Endodermal cell (in vitro differentiated cells): ENCODE data around the gene RPL27. TPM values are rescaled to one million over a fixed set of nuclear protein-coding genes. Genes with fewer than 3 reads are reported as not detected.

ENCODE experiments used
- DNase-seq: peaks from one replicate; pipeline ENCODE4 v3.0.0-alpha.2; 2017
- H3K27ac ChIP-seq: 2 replicates; pipeline ENCODE4 v1.5.1; 2013; ENCODE audit warnings: mild to moderate bottlenecking, low read depth, low read length, moderate library complexity
- H3K27me3 ChIP-seq: 2 replicates; pipeline ENCODE4 v1.6.1; 2013; ENCODE audit warnings: mild to moderate bottlenecking, low read length, moderate library complexity; ENCODE audit not compliant: insufficient read depth, control insufficient read depth, poor library complexity, severe bottlenecking
- H3K36me3 ChIP-seq: 2 replicates; pipeline ENCODE4 v1.7.0; 2013; ENCODE audit warnings: mild to moderate bottlenecking, low read length, moderate library complexity; ENCODE audit not compliant: control insufficient read depth, insufficient read depth
- H3K4me1 ChIP-seq: one replicate; pipeline ENCODE4 v1.7.0; 2013; ENCODE audit warnings: low read length; ENCODE audit not compliant: control insufficient read depth, insufficient read depth
- H3K4me3 ChIP-seq: 2 replicates; pipeline ENCODE4 v1.5.1; 2013; ENCODE audit warnings: mild to moderate bottlenecking, low read length, moderate library complexity
- H3K9ac ChIP-seq: 2 replicates; pipeline ENCODE4 v1.6.1; 2013; ENCODE audit warnings: mild to moderate bottlenecking, low read length, moderate library complexity; ENCODE audit not compliant: poor library complexity, severe bottlenecking; ENCODE audit errors: extremely low read depth
- H3K9me3 ChIP-seq: 2 replicates; pipeline ENCODE4 v1.6.1; 2013; ENCODE audit warnings: mild to moderate bottlenecking, low read length, moderate library complexity; ENCODE audit not compliant: control insufficient read depth
- H3K27ac Mint-ChIP-seq: 2 replicates; pipeline ENCODE4 v1.8.0; 2020; ENCODE audit warnings: mixed read lengths
- H3K27me3 Mint-ChIP-seq: 2 replicates; pipeline ENCODE4 v1.8.0; 2021; ENCODE audit warnings: mild to moderate bottlenecking, mixed read lengths; ENCODE audit not compliant: insufficient read depth
- H3K36me3 Mint-ChIP-seq: 2 replicates; pipeline ENCODE4 v1.8.0; 2020; ENCODE audit warnings: low read depth, mixed read lengths
- H3K4me1 Mint-ChIP-seq: 2 replicates; pipeline ENCODE4 v1.8.0; 2020; ENCODE audit warnings: mixed read lengths
- H3K4me3 Mint-ChIP-seq: 2 replicates; pipeline ENCODE4 v1.8.0; 2020; ENCODE audit warnings: mild to moderate bottlenecking, moderate library complexity, mixed read lengths
- H3K9me3 Mint-ChIP-seq: 2 replicates; pipeline ENCODE4 v1.8.0; 2020; ENCODE audit warnings: mild to moderate bottlenecking, mixed read lengths
- WGBS, 2 experiments: methylation state at CpG; one replicate each; pipeline versions ENCODE4 v1.1.5 to v1.1.7; 2013; ENCODE audit warnings: missing lambda C conversion rate in 2 of 2, mixed read lengths in 1 of 2; ENCODE audit not compliant: insufficient coverage in 1 of 2, insufficient read length in 1 of 2; 5-methylcytosine and 5-hydroxymethylcytosine counted together
- total RNA-seq, 2 donors: library from RNA; stranded (reverse); fragmentation: NEBNext Ultra II Directional in 1 of 2; extraction: Animal tissue kit (Norgen Biotek cat#: 25700) in 1 of 2; gene quantifications; 2 replicates in 1 of 2; 3 replicates in 1 of 2; pipeline ENCODE4 v1.2.1, GENCODE V29; 2021
- TF ChIP-seq, protein P1 (sequence below): fragments of 200-600 bp; sonication (generic); conservative IDR thresholded peaks from 2 replicates; pipeline ENCODE4 v1.5.0; 2021; ENCODE audit warnings: antibody characterized with exemption, mild to moderate bottlenecking

Gene RPL27
- total RNA-seq, 2 donors from 2014 or later: 1,077 to 1,196 TPM

DNA sequence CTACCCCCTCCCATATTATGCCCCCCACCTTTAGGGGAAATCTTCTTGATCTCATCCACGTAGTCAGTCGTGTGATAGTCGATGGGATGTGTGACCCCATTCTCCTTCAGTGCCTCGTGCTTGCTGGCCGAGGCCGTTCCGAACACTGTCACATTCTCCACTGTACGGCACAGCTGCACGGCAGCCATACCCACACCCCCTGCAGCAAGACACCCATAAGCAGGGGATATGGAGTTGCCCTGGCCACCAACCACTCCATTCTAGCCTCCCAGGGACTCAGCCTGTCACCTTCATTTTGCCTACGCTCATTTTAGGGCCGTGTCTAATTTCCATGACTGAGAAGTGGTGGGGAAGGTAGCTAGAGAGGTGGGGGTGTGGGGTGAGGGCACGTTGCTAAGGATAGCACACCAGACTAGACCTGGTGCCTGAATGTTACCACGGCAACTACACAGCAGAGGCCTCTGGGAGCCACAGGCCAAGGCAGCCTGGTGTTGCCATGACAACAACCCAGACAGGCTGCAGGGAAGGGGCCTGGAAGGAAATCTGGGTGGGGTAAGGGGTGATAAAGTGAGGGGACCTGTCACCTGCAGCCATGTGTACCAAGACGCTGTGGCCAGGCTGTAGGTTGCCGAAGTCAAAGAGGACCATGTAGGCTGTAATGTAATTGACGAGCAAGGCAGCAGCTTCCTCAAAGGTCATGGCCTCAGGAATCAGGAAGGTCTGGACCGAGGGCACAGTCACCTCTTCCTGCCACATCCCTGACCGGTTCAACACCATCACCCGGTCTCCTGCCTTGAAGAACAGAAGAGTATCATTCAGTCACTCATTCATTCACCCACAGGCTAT, 20.0 kb downstream of the RPL27 start:
- Histone ChIP-seq H3K9me3 (no peaks in the 10 kb centered on the region), H3K4me3 (no peak overlapping the region), H3K27ac (peak overlapping the region; percentile 74), H3K4me1 (peaks cover 12% of the 10 kb centered on the region), H3K9ac (no peak overlapping the region), H3K36me3 (peaks cover 53% of the 10 kb centered on the region), H3K27me3 (no peaks in the 10 kb centered on the region)
- DNase-seq: peak; percentile 73
- 90 to 91% methylated on average over 10 to 19 of the region's 19 CpGs for WGBS, 2 experiments
- no peaks in the 10 kb centered on the region for H3K9me3 Mint-ChIP-seq
- H3K4me1 Mint-ChIP-seq: peaks cover 31% of the 10 kb centered on the region
- H3K36me3 Mint-ChIP-seq: peaks cover 49% of the 10 kb centered on the region
- no peak overlapping the region for H3K27ac Mint-ChIP-seq
- no peaks in the 10 kb centered on the region for H3K27me3 Mint-ChIP-seq
- TF ChIP-seq, protein P1, sequence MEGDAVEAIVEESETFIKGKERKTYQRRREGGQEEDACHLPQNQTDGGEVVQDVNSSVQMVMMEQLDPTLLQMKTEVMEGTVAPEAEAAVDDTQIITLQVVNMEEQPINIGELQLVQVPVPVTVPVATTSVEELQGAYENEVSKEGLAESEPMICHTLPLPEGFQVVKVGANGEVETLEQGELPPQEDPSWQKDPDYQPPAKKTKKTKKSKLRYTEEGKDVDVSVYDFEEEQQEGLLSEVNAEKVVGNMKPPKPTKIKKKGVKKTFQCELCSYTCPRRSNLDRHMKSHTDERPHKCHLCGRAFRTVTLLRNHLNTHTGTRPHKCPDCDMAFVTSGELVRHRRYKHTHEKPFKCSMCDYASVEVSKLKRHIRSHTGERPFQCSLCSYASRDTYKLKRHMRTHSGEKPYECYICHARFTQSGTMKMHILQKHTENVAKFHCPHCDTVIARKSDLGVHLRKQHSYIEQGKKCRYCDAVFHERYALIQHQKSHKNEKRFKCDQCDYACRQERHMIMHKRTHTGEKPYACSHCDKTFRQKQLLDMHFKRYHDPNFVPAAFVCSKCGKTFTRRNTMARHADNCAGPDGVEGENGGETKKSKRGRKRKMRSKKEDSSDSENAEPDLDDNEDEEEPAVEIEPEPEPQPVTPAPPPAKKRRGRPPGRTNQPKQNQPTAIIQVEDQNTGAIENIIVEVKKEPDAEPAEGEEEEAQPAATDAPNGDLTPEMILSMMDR: no peak
- H3K4me3 Mint-ChIP-seq: no peak overlapping the region

- peaks cover 31% of the 10 kb centered on the region for H3K4me1 Mint-ChIP-seq
- DNase-seq: no peak
- 89 to 96% methylated on average over 4 of the region's 4 CpGs for WGBS, 2 experiments
Measured at GRCh38 chr17:43018932-43019331, 20.7 kb downstream of the RPL27 start.

GRCh38 chr17:43019418-43019817, 21.2 kb downstream of the RPL27 start:
- Histone ChIP-seq H3K9me3 (no peaks in the 10 kb centered on the region), H3K27ac (peak overlapping the region; percentile 16), H3K9ac (no peak overlapping the region)

More at GRCh38 chr17:43018932-43019331, 20.7 kb downstream of the RPL27 start:
- peaks cover 12% of the 10 kb centered on the region for H3K4me1 ChIP-seq
- H3K4me3 Mint-ChIP-seq: no peak overlapping the region
- no peaks in the 10 kb centered on the region for H3K27me3 ChIP-seq
- H3K9me3 Mint-ChIP-seq: no peaks in the 10 kb centered on the region
- peak overlapping the region; percentile 74 for H3K27ac ChIP-seq
- H3K36me3 ChIP-seq: peaks cover 53% of the 10 kb centered on the region
- peaks cover 49% of the 10 kb centered on the region for H3K36me3 Mint-ChIP-seq
- no peaks in the 10 kb centered on the region for H3K9me3 ChIP-seq
- TF ChIP-seq, protein P1: no peak
- no peaks in the 10 kb centered on the region for H3K27me3 Mint-ChIP-seq
- no peak overlapping the region for H3K27ac Mint-ChIP-seq
- no peak overlapping the region for H3K4me3 ChIP-seq
- H3K9ac ChIP-seq: no peak overlapping the region

More at GRCh38 chr17:43019418-43019817, 21.2 kb downstream of the RPL27 start:
- peak; percentile 43 for DNase-seq
- Histone ChIP-seq H3K36me3 (peaks cover 51% of the 10 kb centered on the region), H3K4me1 (peaks cover 12% of the 10 kb centered on the region), H3K27me3 (no peaks in the 10 kb centered on the region), H3K4me3 (peak overlapping the region; percentile 93)
- peaks cover 26% of the 10 kb centered on the region for H3K4me1 Mint-ChIP-seq
- no peaks in the 10 kb centered on the region for H3K27me3 Mint-ChIP-seq
- 80 to 88% methylated on average over 5 to 6 of the region's 7 CpGs for WGBS, 2 experiments
- peak overlapping the region; percentile 71 for H3K27ac Mint-ChIP-seq
- TF ChIP-seq, protein P1: no peak
- H3K4me3 Mint-ChIP-seq: peak overlapping the region; percentile 98
- H3K9me3 Mint-ChIP-seq: no peaks in the 10 kb centered on the region
- H3K36me3 Mint-ChIP-seq: peaks cover 47% of the 10 kb centered on the region
